IMR-90 (cell line): ENCODE measurements around the gene NPC1. TPM values are rescaled to one million over a fixed set of nuclear protein-coding genes. Genes with fewer than 3 reads are reported as not detected.

Experiments
- microRNA-seq, 2 experiments: library from miRNA; stranded (forward) in 1 of 2; unstranded in 1 of 2; fragments of 10-50 nt in 1 of 2; fragments of <30 nt in 1 of 2; gene quantifications in 1 of 2; microRNA quantifications in 1 of 2; one replicate each; pipeline versions ENCODE3 to v1.1.0; 2013 to 2020; ENCODE audit not compliant: insufficient read depth in 1 of 2, insufficient read length in 1 of 2, unreplicated experiment in 1 of 2
- polyA plus RNA-seq, 3 experiments: library from polyadenylated mRNA; depleted of rRNA; stranded (reverse); fragments of >200 nt; gene quantifications; 2 replicates each; pipeline ENCODE4 v1.2.3, GENCODE V29; 2012; ENCODE audit warnings: low replicate concordance in 1 of 3
- small RNA-seq, 5 experiments: library from RNA; depleted of rRNA; stranded (forward); fragments of <200 nt; gene quantifications; one replicate each; pipeline ENCODE3, GENCODE V24; 2012
- total RNA-seq: library from RNA; depleted of rRNA; stranded (reverse); fragments of >200 nt; gene quantifications from 2 replicates; pipeline ENCODE4 v1.2.3, GENCODE V29; 2012; rRNA removed

NPC1 gene
- total and polyA plus RNA-seq, 2 of the 4 experiments (the other 2 are of a cell fraction) = 7.5 to 7.9 TPM

Small RNA genes within 50 kb of the gene (microRNA-seq; reads per million reads assigned to microRNA genes)
- gene AC026634.1 (ENCODE audit: insufficient read depth, insufficient read length) (not detected), gene RF00019 (ENCODE audit: insufficient read depth, insufficient read length) (not detected)

Small RNA genes within 50 kb of the gene (small RNA-seq; reads per million reads assigned to genes)
- 0 reads per million in 5 experiments for gene AC026634.1
- gene RF00019 = 0 reads per million in 5 experiments

Other genes with a start within 250 kb of the NPC1 start
- 38.9 and 61.4 TPM in 2 replicates for gene RIOK3, start 133.2 kb downstream of the NPC1 start, total RNA-seq
- gene RIOK3, start 133.2 kb downstream of the NPC1 start, polyA plus RNA-seq (2012; rRNA removed) = 18.1 and 21.5 TPM in 2 replicates
- gene RMC1, start 83.0 kb downstream of the NPC1 start, total RNA-seq = 13.9 and 14.2 TPM in 2 replicates
- 12.8 and 18.0 TPM in 2 replicates for gene RMC1, start 83.0 kb downstream of the NPC1 start, polyA plus RNA-seq (2012; rRNA removed)
- gene ANKRD29, start 76.4 kb upstream of the NPC1 start, total RNA-seq = under 0.01 and 0.18 TPM in 2 replicates
- gene ANKRD29, start 76.4 kb upstream of the NPC1 start, polyA plus RNA-seq (2012; rRNA removed) = 0.07 and 0.31 TPM in 2 replicates
- gene LAMA3, start 102.9 kb upstream of the NPC1 start, total RNA-seq = 0.18 and 0.28 TPM in 2 replicates
- 0.13 and 0.19 TPM in 2 replicates for gene LAMA3, start 102.9 kb upstream of the NPC1 start, polyA plus RNA-seq (2012; rRNA removed)